Neural cell (in vitro differentiated cells): Measurements from ENCODE around the gene C11orf68. TPM values are rescaled to one million over a fixed set of nuclear protein-coding genes. Genes with fewer than 3 reads are reported as not detected.

Experiments used
- H2AFZ ChIP-seq: fragments of 200-600, 300-800 bp; sonication (generic), shearing (Covaris generic); 2 replicates; pipeline ENCODE4 v1.6.0; 2014; ENCODE audit warnings: low read depth, mild to moderate bottlenecking, antibody characterized with exemption, low read length, moderate library complexity
- H3F3A ChIP-seq: fragments of 200-600 bp; shearing (Covaris generic); 2 replicates; pipeline ENCODE4 v1.6.1; 2016; ENCODE audit warnings: mild to moderate bottlenecking, moderate library complexity, mixed read lengths, antibody characterized with exemption, low read length; ENCODE audit not compliant: insufficient read depth, poor library complexity, severe bottlenecking
- H3K27ac ChIP-seq: fragments of 200-600, 300-800 bp; sonication (generic), shearing (Covaris generic); 2 replicates; pipeline ENCODE4 v1.5.1; 2014; ENCODE audit warnings: mild to moderate bottlenecking, low read length, moderate library complexity
- H3K27me3 ChIP-seq: fragments of 300-800, 200-600 bp; sonication (generic), shearing (Covaris generic); 2 replicates; pipeline ENCODE4 v1.6.0; 2014; ENCODE audit warnings: mild to moderate bottlenecking, low read depth, low read length, moderate library complexity; ENCODE audit not compliant: insufficient read depth
- H3K36me3 ChIP-seq: fragments of 300-800, 200-600 bp; sonication (generic), shearing (Covaris generic); 2 replicates; pipeline ENCODE4 v1.5.1; 2014; ENCODE audit warnings: mild to moderate bottlenecking, antibody characterized with exemption, low read length, moderate library complexity; ENCODE audit not compliant: insufficient read depth
- H3K4me2 ChIP-seq: fragments of 300-800, 200-600 bp; sonication (generic), shearing (Covaris generic); 2 replicates; pipeline ENCODE4 v1.6.0; 2014; ENCODE audit warnings: mild to moderate bottlenecking, low read length
- H3K4me3 ChIP-seq: fragments of 300-800, 200-600 bp; sonication (generic), shearing (Covaris generic); 2 replicates; pipeline ENCODE4 v1.5.1; 2014; ENCODE audit warnings: mild to moderate bottlenecking, low read length, moderate library complexity
- H3K79me2 ChIP-seq: fragments of 200-600 bp; shearing (Covaris generic); replicated peaks from 2 replicates; pipeline ENCODE4 v1.6.0; 2014; ENCODE audit warnings: mild to moderate bottlenecking, low read length, moderate library complexity; ENCODE audit not compliant: insufficient read depth
- H3K9ac ChIP-seq: fragments of 300-800, 200-600 bp; sonication (generic), shearing (Covaris generic); 2 replicates; pipeline ENCODE4 v1.6.1; 2016; ENCODE audit warnings: mild to moderate bottlenecking, low read length, mixed read lengths
- H3K9me2 ChIP-seq: fragments of 200-600 bp; shearing (Covaris generic); 2 replicates; pipeline ENCODE4 v1.6.1; 2016; ENCODE audit warnings: mild to moderate bottlenecking, low read length, mixed read lengths; ENCODE audit not compliant: insufficient read depth
- H3K9me3 ChIP-seq: fragments of 200-600, 300-800 bp; sonication (generic), shearing (Covaris generic); 2 replicates; pipeline ENCODE4 v1.6.1; 2016; ENCODE audit warnings: mild to moderate bottlenecking, mixed run types, low read length, moderate library complexity, mixed read lengths
- H4K20me1 ChIP-seq: fragments of 200-600 bp; shearing (Covaris generic); 2 replicates; pipeline ENCODE4 v1.6.1; 2016; ENCODE audit warnings: mild to moderate bottlenecking, mixed run types; ENCODE audit not compliant: insufficient read depth
- EP300 ChIP-seq: fragments of 450-650 bp; conservative IDR thresholded peaks from 2 replicates; pipeline ENCODE4 v1.6.1; 2014; ENCODE audit warnings: antibody characterized with exemption, mild to moderate bottlenecking, moderate library complexity; ENCODE audit not compliant: poor library complexity, severe bottlenecking
- EZH2 ChIP-seq: fragments of 200-600, 300-800 bp; shearing (Covaris generic), sonication (generic); IDR thresholded peaks from 2 replicates; pipeline ENCODE4 v1.6.1; 2014; ENCODE audit warnings: antibody characterized with exemption, low read length, borderline replicate concordance, mild to moderate bottlenecking; ENCODE audit not compliant: insufficient read depth, poor library complexity, severe bottlenecking
- MXI1 ChIP-seq: fragments of 450-650 bp; conservative IDR thresholded peaks from 2 replicates; pipeline ENCODE4 v1.6.1; 2014; ENCODE audit warnings: antibody characterized with exemption, mild to moderate bottlenecking; ENCODE audit not compliant: poor library complexity, severe bottlenecking
- POLR2AphosphoS5 ChIP-seq: IDR thresholded peaks from 2 replicates; pipeline ENCODE4 v1.6.1; 2012
- RAD21 ChIP-seq: fragments of 450-650 bp; conservative IDR thresholded peaks from 2 replicates; pipeline ENCODE4 v1.6.1; 2014; ENCODE audit warnings: antibody characterized with exemption, mild to moderate bottlenecking, moderate library complexity
- SMC3 ChIP-seq: fragments of 450-650 bp; conservative IDR thresholded peaks from 2 replicates; pipeline ENCODE4 v1.6.1; 2014; ENCODE audit warnings: antibody characterized with exemption, mild to moderate bottlenecking, moderate library complexity; ENCODE audit not compliant: poor library complexity
- TAF1 ChIP-seq: IDR thresholded peaks from 2 replicates; pipeline ENCODE4 v1.6.1; 2012; ENCODE audit warnings: low read depth
- polyA plus RNA-seq: library from polyadenylated mRNA; depleted of rRNA; stranded (reverse); fragments of >200 nt; gene quantifications from 2 replicates; pipeline ENCODE4 v1.2.3, GENCODE V29; 2014
- TF ChIP-seq, protein P1 (sequence below): fragments of 450-650 bp; IDR thresholded peaks from 2 replicates; pipeline ENCODE4 v1.5.1; 2014; ENCODE audit warnings: antibody characterized with exemption, mild to moderate bottlenecking, moderate library complexity; ENCODE audit not compliant: poor library complexity, severe bottlenecking
- TF ChIP-seq, protein P2 (sequence below): IDR thresholded peaks from 2 replicates; pipeline ENCODE4 v1.6.1; 2012; ENCODE audit warnings: borderline replicate concordance

C11orf68 gene
- polyA plus RNA-seq, 1 donor from 2014 or later = 13.3 TPM

DNA sequence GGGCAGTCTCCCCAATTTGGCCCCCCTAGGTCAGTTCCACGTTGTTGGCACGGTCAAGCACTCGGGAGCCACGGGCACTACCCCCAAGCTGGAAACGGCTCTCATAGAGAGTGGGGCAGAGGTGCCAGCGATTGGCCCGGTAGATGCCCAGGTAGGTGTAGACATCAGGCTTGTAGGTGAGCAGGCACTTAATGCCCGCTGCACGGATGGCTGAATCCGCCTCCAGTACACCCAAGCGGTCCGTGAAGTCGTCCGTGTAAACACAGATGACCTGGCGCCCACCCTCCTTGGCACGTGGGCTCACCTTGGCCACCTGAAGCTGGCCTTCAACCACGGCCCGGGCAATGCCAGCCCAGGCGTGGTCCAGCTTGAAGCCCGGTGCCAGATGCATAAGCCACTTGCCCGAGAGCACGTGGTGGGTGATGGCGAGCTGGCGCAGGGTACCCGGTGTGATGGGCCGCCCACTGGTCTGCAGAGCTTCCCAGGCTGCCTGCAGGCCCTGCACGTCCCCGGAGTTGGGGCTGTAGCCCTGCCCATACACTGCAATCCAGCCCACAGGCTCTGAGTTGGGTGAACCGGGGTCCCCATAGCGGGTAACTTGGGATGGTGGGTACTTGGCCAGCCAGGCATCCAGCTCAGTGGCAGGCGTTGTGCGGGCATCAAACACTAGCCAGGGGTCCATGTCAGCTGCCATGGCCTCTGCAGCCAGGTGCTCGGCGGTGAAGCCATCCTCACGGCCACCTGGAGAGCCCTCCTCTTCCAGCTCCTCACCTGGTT is 1.2 kb downstream of the C11orf68 start:
- Histone ChIP-seq H3K4me2 (peak overlapping the region; percentile 64), H3K36me3 (no peaks in the 10 kb centered on the region), H3F3A (no peaks in the 10 kb centered on the region), H3K4me3 (peak overlapping the region; percentile 97), H3K9ac (peak overlapping the region; percentile 92), H3K27ac (no peak overlapping the region), H2AFZ (no peak overlapping the region), H3K9me3 (no peaks in the 10 kb centered on the region), H3K9me2 (no peaks in the 10 kb centered on the region), H3K79me2 (peaks cover 20% of the 10 kb centered on the region), H3K27me3 (no peaks in the 10 kb centered on the region), H4K20me1 (no peaks in the 10 kb centered on the region)
- no peak for TF ChIP-seq EP300
- TF ChIP-seq EZH2 = no peak
- no peak for TF ChIP-seq MXI1
- TF ChIP-seq, protein P1, sequence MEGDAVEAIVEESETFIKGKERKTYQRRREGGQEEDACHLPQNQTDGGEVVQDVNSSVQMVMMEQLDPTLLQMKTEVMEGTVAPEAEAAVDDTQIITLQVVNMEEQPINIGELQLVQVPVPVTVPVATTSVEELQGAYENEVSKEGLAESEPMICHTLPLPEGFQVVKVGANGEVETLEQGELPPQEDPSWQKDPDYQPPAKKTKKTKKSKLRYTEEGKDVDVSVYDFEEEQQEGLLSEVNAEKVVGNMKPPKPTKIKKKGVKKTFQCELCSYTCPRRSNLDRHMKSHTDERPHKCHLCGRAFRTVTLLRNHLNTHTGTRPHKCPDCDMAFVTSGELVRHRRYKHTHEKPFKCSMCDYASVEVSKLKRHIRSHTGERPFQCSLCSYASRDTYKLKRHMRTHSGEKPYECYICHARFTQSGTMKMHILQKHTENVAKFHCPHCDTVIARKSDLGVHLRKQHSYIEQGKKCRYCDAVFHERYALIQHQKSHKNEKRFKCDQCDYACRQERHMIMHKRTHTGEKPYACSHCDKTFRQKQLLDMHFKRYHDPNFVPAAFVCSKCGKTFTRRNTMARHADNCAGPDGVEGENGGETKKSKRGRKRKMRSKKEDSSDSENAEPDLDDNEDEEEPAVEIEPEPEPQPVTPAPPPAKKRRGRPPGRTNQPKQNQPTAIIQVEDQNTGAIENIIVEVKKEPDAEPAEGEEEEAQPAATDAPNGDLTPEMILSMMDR = no peak
- TF ChIP-seq TAF1 = no peak

DNA sequence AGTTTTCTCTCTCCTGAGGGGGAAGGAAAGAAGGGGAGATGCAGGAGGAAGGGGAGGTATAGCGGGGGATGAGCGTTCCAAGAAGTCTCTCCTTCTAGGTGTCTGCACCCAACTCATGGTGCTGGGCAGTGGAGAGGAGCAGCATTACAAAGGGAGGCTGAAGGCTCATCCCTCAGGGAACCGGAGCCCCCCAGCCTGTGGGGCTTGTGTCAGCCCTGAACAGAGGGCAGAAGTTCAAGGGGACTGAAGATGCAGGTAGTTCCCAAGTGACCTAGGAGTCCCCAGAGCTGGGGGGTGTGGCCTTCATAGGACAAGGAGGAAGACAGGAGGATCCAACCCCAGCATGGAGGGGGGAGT is 1.8 kb downstream of the C11orf68 start:
- no peak overlapping the region for H3K27ac ChIP-seq
- H2AFZ ChIP-seq = no peak overlapping the region
- no peak overlapping the region for H3K4me3 ChIP-seq
- H3K9me3 ChIP-seq = no peaks in the 10 kb centered on the region
- no peak overlapping the region for H3K4me2 ChIP-seq
- H3K79me2 ChIP-seq = peaks cover 20% of the 10 kb centered on the region
- H4K20me1 ChIP-seq = no peaks in the 10 kb centered on the region
- no peak for TF ChIP-seq EZH2
- TF ChIP-seq, protein P1 = no peak
- TF ChIP-seq, protein P2, sequence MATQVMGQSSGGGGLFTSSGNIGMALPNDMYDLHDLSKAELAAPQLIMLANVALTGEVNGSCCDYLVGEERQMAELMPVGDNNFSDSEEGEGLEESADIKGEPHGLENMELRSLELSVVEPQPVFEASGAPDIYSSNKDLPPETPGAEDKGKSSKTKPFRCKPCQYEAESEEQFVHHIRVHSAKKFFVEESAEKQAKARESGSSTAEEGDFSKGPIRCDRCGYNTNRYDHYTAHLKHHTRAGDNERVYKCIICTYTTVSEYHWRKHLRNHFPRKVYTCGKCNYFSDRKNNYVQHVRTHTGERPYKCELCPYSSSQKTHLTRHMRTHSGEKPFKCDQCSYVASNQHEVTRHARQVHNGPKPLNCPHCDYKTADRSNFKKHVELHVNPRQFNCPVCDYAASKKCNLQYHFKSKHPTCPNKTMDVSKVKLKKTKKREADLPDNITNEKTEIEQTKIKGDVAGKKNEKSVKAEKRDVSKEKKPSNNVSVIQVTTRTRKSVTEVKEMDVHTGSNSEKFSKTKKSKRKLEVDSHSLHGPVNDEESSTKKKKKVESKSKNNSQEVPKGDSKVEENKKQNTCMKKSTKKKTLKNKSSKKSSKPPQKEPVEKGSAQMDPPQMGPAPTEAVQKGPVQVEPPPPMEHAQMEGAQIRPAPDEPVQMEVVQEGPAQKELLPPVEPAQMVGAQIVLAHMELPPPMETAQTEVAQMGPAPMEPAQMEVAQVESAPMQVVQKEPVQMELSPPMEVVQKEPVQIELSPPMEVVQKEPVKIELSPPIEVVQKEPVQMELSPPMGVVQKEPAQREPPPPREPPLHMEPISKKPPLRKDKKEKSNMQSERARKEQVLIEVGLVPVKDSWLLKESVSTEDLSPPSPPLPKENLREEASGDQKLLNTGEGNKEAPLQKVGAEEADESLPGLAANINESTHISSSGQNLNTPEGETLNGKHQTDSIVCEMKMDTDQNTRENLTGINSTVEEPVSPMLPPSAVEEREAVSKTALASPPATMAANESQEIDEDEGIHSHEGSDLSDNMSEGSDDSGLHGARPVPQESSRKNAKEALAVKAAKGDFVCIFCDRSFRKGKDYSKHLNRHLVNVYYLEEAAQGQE = no peak
- TF ChIP-seq RAD21 = no peak
- no peak for TF ChIP-seq EP300
- no peak for TF ChIP-seq SMC3
- TF ChIP-seq TAF1 = no peak
- TF ChIP-seq POLR2AphosphoS5 = no peak
- TF ChIP-seq MXI1 = no peak
- no peaks in the 10 kb centered on the region for H3F3A ChIP-seq
- H3K9ac ChIP-seq = no peak overlapping the region
- no peaks in the 10 kb centered on the region for H3K9me2 ChIP-seq
- no peaks in the 10 kb centered on the region for H3K27me3 ChIP-seq
- no peaks in the 10 kb centered on the region for H3K36me3 ChIP-seq
